Prostate gland (tissue), 2 donors: ENCODE measurements around the gene LMF2.

Source experiments
- CTCF ChIP-seq, 4 experiments: fragments of 200-600 bp in 2 of 4; fragments of 450-650 bp in 2 of 4; sonication (generic) in 2 of 4; IDR thresholded peaks; 1 replicate in 3 of 4; 2 replicates in 1 of 4; pipeline ENCODE4 v1.5.1; 2016 to 2019; ENCODE audit warnings: antibody characterized with exemption in 4 of 4, mild to moderate bottlenecking in 2 of 4, moderate library complexity in 2 of 4
- POLR2AphosphoS5 ChIP-seq: sonication (generic); formaldehyde crosslinking; IDR thresholded peaks from one replicate; pipeline ENCODE4 v1.6.1; 2017; ENCODE audit warnings: antibody characterized with exemption

- TF ChIP-seq CTCF (IDR thresholded peaks at IDR 0.05), result no peak
- no peak for TF ChIP-seq POLR2AphosphoS5
Observed at GRCh38 chr22:50471962-50472361, 35.5 kb downstream of the LMF2 start.
